AG04449 (cell line): Measurements from ENCODE around the gene KLHDC8B.

Source experiments
- CTCF ChIA-PET: fragments of 350-600 bp; formaldehyde crosslinking; extraction: SDS; loops from one replicate; lab custom pipeline; 2021; ENCODE audit warnings: antibody characterized with exemption; lab: Yijun Ruan, JAX
- POLR2A ChIA-PET: fragments of 400-600, 350-600 bp; formaldehyde crosslinking; extraction: SDS; loops from one replicate; lab custom pipeline; 2020; ENCODE audit warnings: antibody characterized with exemption, inconsistent platforms; lab: Yijun Ruan, JAX
- DNase-seq: peaks from one replicate; pipeline ENCODE4 v3.0.0-alpha.2; 2010; ENCODE audit warnings: low read depth, low spot score
- H3K4me3 ChIP-seq: 2 replicates; pipeline ENCODE4 v1.5.1; 2011; ENCODE audit warnings: low read depth, mild to moderate bottlenecking, control low read depth, low read length
- TF ChIP-seq, protein P1 (sequence below): IDR thresholded peaks from one replicate; pipeline ENCODE4 v1.5.1; 2011; ENCODE audit warnings: mild to moderate bottlenecking, moderate library complexity, low read length, control low read depth, inconsistent platforms; ENCODE audit not compliant: insufficient read depth; ENCODE audit errors: missing control alignments

Gene KLHDC8B

DNA sequence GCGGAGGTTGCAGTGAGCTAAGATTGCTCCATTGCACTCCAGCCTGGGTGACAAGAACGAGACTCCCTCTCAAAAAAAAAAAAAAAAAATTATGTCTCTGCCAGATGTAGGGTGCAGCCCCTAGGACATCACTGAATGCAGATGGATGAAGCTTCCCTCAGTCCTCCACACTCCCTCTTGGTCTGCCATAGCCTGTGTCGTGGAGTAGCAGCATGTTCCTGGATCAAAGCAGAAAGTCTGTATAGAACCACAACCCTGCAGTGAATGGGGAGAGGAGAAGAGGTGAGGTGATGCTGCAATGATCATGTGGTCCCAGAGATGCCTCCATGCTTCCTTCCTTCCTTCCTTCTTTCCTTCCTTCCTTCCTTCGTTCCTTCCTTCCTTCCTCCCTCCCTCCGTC is 23.2 kb upstream of the KLHDC8B start:
- TF ChIP-seq, protein P1, sequence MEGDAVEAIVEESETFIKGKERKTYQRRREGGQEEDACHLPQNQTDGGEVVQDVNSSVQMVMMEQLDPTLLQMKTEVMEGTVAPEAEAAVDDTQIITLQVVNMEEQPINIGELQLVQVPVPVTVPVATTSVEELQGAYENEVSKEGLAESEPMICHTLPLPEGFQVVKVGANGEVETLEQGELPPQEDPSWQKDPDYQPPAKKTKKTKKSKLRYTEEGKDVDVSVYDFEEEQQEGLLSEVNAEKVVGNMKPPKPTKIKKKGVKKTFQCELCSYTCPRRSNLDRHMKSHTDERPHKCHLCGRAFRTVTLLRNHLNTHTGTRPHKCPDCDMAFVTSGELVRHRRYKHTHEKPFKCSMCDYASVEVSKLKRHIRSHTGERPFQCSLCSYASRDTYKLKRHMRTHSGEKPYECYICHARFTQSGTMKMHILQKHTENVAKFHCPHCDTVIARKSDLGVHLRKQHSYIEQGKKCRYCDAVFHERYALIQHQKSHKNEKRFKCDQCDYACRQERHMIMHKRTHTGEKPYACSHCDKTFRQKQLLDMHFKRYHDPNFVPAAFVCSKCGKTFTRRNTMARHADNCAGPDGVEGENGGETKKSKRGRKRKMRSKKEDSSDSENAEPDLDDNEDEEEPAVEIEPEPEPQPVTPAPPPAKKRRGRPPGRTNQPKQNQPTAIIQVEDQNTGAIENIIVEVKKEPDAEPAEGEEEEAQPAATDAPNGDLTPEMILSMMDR = no peak
- H3K4me3 ChIP-seq = no peak overlapping the region
- DNase-seq = no peak
- POLR2A ChIA-PET = interaction anchor here (0.6 kb wide), 1 partner anchor 14 kb away, joined by 4 read pairs; no protein-coding TSS in a partner anchor
- CTCF ChIA-PET = no interaction called here

DNA sequence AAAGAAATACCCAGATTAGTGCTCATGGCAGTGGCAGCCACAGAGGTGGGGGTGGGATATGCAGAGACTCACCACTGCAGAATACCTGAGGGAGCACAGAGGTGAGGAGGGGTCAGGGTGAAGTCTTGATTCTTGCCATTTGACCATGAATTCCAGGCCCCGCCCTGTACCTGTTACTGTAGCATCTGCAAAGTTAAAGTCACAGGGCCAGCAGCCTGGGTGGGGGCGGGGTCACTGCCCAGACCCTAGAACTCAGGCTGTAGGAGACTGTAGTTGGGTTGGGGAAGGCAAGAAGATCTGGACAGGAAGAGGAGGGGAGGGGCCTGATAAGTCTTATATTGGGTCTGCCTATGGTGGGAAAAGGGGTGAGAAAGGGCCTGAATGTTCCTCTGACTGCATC is 19.8 kb upstream of the KLHDC8B start:
- TF ChIP-seq, protein P1 = no peak
- DNase-seq = no peak
- CTCF ChIA-PET = no interaction called here
- H3K4me3 ChIP-seq = no peak overlapping the region
- POLR2A ChIA-PET = no interaction called here

DNA sequence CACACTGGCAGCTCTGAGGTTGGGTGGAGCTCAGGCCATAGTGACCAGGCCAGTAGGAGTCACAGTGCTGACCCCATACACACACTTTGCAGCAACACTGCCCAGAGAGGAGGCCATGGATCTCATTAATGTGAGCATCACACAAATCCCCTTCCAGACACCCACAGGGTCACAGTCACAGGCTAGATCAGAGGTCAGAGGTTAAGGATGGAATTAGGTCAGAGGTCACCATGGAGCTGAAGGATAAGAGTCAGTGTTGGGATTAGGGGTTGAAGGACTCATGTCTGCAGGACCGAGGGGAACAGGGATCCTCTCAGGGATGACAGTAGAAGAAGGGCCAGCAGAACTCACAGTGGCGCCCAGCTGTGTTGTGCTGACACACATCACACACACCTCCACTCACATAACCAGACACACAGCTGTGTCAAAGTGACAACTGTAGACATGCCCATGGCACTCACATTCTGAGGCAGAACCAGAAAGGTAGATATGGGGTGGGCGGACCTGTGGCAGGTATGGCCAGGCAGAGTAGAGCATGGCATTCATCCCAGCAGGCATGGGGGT is 18.0 kb upstream of the KLHDC8B start:
- no peak overlapping the region for H3K4me3 ChIP-seq
- no peak for DNase-seq
- ChIA-PET POLR2A (no interaction called here), CTCF (no interaction called here)
- TF ChIP-seq, protein P1 = no peak

DNA sequence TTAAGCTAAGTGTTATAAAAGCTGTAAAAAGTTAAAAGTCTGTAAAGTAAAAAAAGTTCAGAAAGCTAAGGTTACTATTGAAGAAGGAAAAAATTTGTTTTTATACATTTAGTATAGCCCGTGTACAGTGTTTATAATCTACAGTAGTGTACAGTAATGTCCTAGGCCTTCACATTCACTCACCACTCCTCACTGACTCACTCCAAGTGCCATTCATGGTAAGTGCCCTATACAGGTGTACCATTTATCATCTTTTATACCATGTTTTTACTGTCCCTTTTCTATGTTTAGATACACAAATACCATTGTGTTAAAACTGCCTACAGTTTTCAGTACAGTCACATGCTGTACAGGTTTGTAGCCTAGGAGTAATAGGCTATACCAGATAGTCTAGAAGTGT is 14.1 kb upstream of the KLHDC8B start:
- no peak for DNase-seq
- ChIA-PET CTCF (interaction anchor here (5.2 kb wide), 1 partner anchor 14 kb away, joined by 28 read pairs; the partner anchor contains the start of gene KLHDC8B), POLR2A (no interaction called here)
- no peak overlapping the region for H3K4me3 ChIP-seq
- TF ChIP-seq, protein P1 = no peak

DNA sequence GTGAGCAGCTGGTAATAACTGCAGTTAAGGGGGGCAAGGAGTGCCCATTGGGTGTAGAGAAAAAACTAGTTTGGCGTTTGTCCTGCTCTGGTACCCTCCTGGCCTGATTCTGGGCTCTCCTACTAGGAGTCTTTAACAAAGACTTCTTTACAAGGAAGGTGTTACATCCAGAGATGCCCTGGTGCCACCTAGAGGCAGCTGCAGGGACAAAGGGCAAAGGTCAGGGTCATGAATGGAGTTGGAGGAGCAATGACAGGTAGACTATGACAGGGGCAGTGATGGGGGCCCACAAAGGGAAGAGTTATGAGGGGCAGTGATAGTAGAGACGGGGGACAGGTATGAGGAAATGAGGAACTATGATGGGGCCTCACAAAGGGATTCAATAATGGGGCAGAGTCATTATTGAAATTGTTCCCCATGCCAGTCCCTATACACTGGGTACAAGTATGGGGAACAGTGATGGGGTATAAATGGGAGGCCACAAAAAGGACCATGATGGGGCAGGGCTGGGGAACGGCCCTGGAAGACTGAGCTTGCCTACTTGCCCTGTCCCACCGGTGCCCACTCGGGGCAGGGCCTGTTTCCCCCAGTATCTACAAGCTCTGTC is 13.2 kb upstream of the KLHDC8B start:
- ChIA-PET POLR2A (no interaction called here), CTCF (interaction anchor here (1.5 to 5.2 kb wide), 2 partner anchors 10 to 13 kb away, joined by 4 to 28 read pairs; partner anchors contain the start of gene KLHDC8B)
- TF ChIP-seq, protein P1 = no peak
- no peak overlapping the region for H3K4me3 ChIP-seq
- DNase-seq = no peak

DNA sequence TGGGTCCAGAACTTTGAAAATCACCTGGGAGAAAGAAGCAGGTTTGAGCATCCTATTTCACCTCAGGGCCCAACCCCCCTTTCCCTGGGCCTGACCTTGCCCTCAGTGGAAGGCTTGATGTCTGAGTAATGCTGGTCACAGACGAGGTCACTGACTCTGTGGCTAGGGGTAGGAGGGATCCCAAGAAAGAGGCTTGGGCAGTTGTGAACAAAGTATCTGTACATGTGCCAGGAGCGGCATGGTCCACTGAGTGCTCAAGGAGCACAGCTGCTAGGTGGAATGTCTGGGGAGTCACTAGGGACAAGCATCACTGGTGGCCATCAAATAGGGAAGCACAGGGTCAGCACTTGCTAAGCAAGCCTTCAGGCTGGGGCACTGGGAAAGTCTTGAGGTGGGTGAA is 12.6 kb upstream of the KLHDC8B start:
- POLR2A ChIA-PET = interaction anchor here (0.9 kb wide), 1 partner anchor 12 kb away, joined by 3 read pairs; the partner anchor contains the start of gene KLHDC8B
- DNase-seq = no peak
- no peak overlapping the region for H3K4me3 ChIP-seq
- CTCF ChIA-PET = interaction anchor here (0.6 to 5.2 kb wide), 4 partner anchors 10 to 302 kb away, joined by 3 to 28 read pairs (median 4); partner anchors contain the start of gene KLHDC8B
- TF ChIP-seq, protein P1 = no peak
